ENCODE results near the gene ALPK3.

GRCh38 chr15:84812842-84813241, 4.3 kb upstream of the ALPK3 start:
- TF ChIP-seq EZH2 (IDR thresholded peaks at IDR 0.05) (no peak), POLR2AphosphoS5 (IDR thresholded peaks at IDR 0.05; ENCODE audit: borderline replicate concordance, low read depth, low read length) (no peak)
